Measurements from ENCODE around the gene NUDCD2. TPM values are rescaled to one million over a fixed set of nuclear protein-coding genes. Genes with fewer than 3 reads are reported as not detected.

Gene NUDCD2
- polyA plus RNA-seq, 4 donors: 4.1 to 22.2 (median 7.6) TPM

- DNase-seq: no peak
- Histone ChIP-seq H3K36me3 (ENCODE audit: control insufficient read depth in 3 of 3, insufficient read depth in 2 of 3, low read depth in 1 of 3, low read length in 3 of 3) (peaks cover 10 to 27% (median 11%) of the 10 kb centered on the region in 3 donors), H3K27me3 (ENCODE audit: control insufficient read depth in 3 of 3, insufficient read depth in 3 of 3, low read length in 3 of 3) (no peaks in the 10 kb centered on the region), H3K9me3 (ENCODE audit: control insufficient read depth in 2 of 2, insufficient read depth in 1 of 2, low read depth in 1 of 2, low read length in 1 of 2) (no peaks in the 10 kb centered on the region), H3K4me3 (ENCODE audit: low read depth in 1 of 3, low read length in 3 of 3) (no peak overlapping the region), H3K27ac (ENCODE audit: low read depth in 1 of 3, low read length in 2 of 3) (no peak overlapping the region), H3K4me1 (ENCODE audit: control insufficient read depth in 3 of 3, insufficient read depth in 2 of 3, low read depth in 1 of 3, low read length in 2 of 3) (no peaks in the 10 kb centered on the region)
- 81 to 90% (median 90%) methylated on average over 3 of the region's 3 CpGs for WGBS, 3 donors
- FAIRE-seq: no peak
These were observed 12.0 kb downstream of the NUDCD2 start for GRCh38 chr5:163447875-163448274.

- FAIRE-seq (no peak), DNase-seq (no peak)
- H3K27ac ChIP-seq (ENCODE audit: low read depth in 1 of 3, low read length in 2 of 3): no peak overlapping the region
- no peak overlapping the region for H3K4me3 ChIP-seq (ENCODE audit: low read depth in 1 of 3, low read length in 3 of 3)
- H3K27me3 ChIP-seq (ENCODE audit: control insufficient read depth in 3 of 3, insufficient read depth in 3 of 3, low read length in 3 of 3): no peaks in the 10 kb centered on the region
- H3K9me3 ChIP-seq (ENCODE audit: control insufficient read depth in 2 of 2, insufficient read depth in 1 of 2, low read depth in 1 of 2, low read length in 1 of 2): no peaks in the 10 kb centered on the region
- peaks cover 11 to 28% (median 12%) of the 10 kb centered on the region in 3 donors for H3K36me3 ChIP-seq (ENCODE audit: control insufficient read depth in 3 of 3, insufficient read depth in 2 of 3, low read depth in 1 of 3, low read length in 3 of 3)
- H3K4me1 ChIP-seq (ENCODE audit: control insufficient read depth in 3 of 3, insufficient read depth in 2 of 3, low read depth in 1 of 3, low read length in 2 of 3): no peaks in the 10 kb centered on the region
These were observed 12.7 kb downstream of the NUDCD2 start for GRCh38 chr5:163447191-163447590.

DNA sequence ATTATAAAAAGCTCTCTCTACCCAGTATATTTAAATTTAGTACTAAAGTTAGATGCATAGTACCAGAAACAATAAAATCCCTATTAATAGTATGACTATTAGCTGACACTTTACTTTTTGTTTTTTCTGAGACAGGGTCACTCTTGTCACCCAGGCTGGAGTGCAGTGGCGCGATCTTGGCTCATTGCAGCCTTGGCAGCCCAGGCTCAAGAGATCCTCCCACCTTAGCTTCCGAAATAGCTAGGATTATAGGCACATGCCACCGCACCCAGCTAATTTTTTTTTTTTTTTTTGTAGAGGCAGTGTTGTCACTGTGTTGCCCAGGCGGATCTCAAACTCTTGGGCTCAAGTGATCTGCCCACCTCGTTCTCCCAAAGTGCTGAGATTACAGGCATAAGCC is 14.6 kb downstream of the NUDCD2 start:
- no peak for DNase-seq
- Histone ChIP-seq H3K27me3 (ENCODE audit: control insufficient read depth in 3 of 3, insufficient read depth in 3 of 3, low read length in 3 of 3) (no peaks in the 10 kb centered on the region), H3K4me3 (ENCODE audit: low read depth in 1 of 3, low read length in 3 of 3) (no peak overlapping the region), H3K36me3 (ENCODE audit: control insufficient read depth in 3 of 3, insufficient read depth in 2 of 3, low read depth in 1 of 3, low read length in 3 of 3) (peaks cover 11 to 23% (median 16%) of the 10 kb centered on the region in 3 donors), H3K4me1 (ENCODE audit: control insufficient read depth in 3 of 3, insufficient read depth in 2 of 3, low read depth in 1 of 3, low read length in 2 of 3) (no peaks in the 10 kb centered on the region), H3K27ac (ENCODE audit: low read depth in 1 of 3, low read length in 2 of 3) (no peak overlapping the region), H3K9me3 (ENCODE audit: control insufficient read depth in 2 of 2, insufficient read depth in 1 of 2, low read depth in 1 of 2, low read length in 1 of 2) (no peaks in the 10 kb centered on the region)
- 95 to 97% (median 96%) methylated on average over 6 of the region's 6 CpGs for WGBS, 3 donors
- no peak for FAIRE-seq

- Histone ChIP-seq H3K4me1 (ENCODE audit: control insufficient read depth in 3 of 3, insufficient read depth in 2 of 3, low read depth in 1 of 3, low read length in 2 of 3) (no peaks in the 10 kb centered on the region), H3K9me3 (ENCODE audit: control insufficient read depth in 2 of 2, insufficient read depth in 1 of 2, low read depth in 1 of 2, low read length in 1 of 2) (no peaks in the 10 kb centered on the region), H3K36me3 (ENCODE audit: control insufficient read depth in 3 of 3, insufficient read depth in 2 of 3, low read depth in 1 of 3, low read length in 3 of 3) (peaks cover 11 to 19% (median 16%) of the 10 kb centered on the region in 3 donors), H3K27me3 (ENCODE audit: control insufficient read depth in 3 of 3, insufficient read depth in 3 of 3, low read length in 3 of 3) (no peaks in the 10 kb centered on the region), H3K27ac (ENCODE audit: low read depth in 1 of 3, low read length in 2 of 3) (no peak overlapping the region), H3K4me3 (ENCODE audit: low read depth in 1 of 3, low read length in 3 of 3) (no peak overlapping the region)
- WGBS, 3 donors: 81 to 94% (median 87%) methylated on average over 1 of the region's 1 CpG
- no peak for FAIRE-seq
- no peak for DNase-seq
These were observed 15.4 kb downstream of the NUDCD2 start for GRCh38 chr5:163444526-163444925.

GRCh38 chr5:163440954-163441353 is 18.9 kb downstream of the NUDCD2 start:
- peaks cover 0 to 4% (median 0%) of the 10 kb centered on the region in 3 donors for H3K4me1 ChIP-seq (ENCODE audit: control insufficient read depth in 3 of 3, insufficient read depth in 2 of 3, low read depth in 1 of 3, low read length in 2 of 3)
- no peak for FAIRE-seq
- H3K36me3 ChIP-seq (ENCODE audit: control insufficient read depth in 3 of 3, insufficient read depth in 2 of 3, low read depth in 1 of 3, low read length in 3 of 3): peaks cover 4 to 11% (median 8%) of the 10 kb centered on the region in 3 donors

DNA sequence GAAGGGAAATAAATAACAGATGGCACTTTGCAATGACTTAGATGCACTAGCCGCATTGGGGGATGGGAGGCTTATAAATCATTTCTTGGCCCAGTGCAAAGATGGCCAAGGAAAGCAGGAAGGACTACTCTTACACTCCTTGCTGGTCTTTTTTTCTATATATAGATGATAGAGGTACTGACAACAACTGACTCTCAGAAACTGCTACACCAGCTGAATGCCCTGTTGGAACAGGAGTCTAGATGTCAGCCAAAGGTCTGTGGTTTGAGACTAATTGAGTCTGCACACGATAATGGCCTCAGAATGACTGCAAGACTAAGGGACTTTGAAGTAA is 20.8 kb downstream of the NUDCD2 start:
- peaks cover 2 to 8% (median 4%) of the 10 kb centered on the region in 3 donors for H3K36me3 ChIP-seq (ENCODE audit: control insufficient read depth in 3 of 3, insufficient read depth in 2 of 3, low read depth in 1 of 3, low read length in 3 of 3)
- H3K4me3 ChIP-seq (ENCODE audit: low read depth in 1 of 3, low read length in 3 of 3): peak overlapping the region in 2 of 3 donors; percentile 59 to 90
- DNase-seq (peak; percentile 58 to 60), FAIRE-seq (no peak)
- H3K9me3 ChIP-seq (ENCODE audit: control insufficient read depth in 2 of 2, insufficient read depth in 1 of 2, low read depth in 1 of 2, low read length in 1 of 2): no peaks in the 10 kb centered on the region
- peak overlapping the region in 2 of 3 donors; percentile 3 to 94 for H3K27ac ChIP-seq (ENCODE audit: low read depth in 1 of 3, low read length in 2 of 3)
- 7 to 33% (median 31%) methylated on average over 2 of the region's 2 CpGs for WGBS, 3 donors
- H3K27me3 ChIP-seq (ENCODE audit: control insufficient read depth in 3 of 3, insufficient read depth in 3 of 3, low read length in 3 of 3): no peaks in the 10 kb centered on the region
- H3K4me1 ChIP-seq (ENCODE audit: control insufficient read depth in 3 of 3, insufficient read depth in 2 of 3, low read depth in 1 of 3, low read length in 2 of 3): peaks cover 0 to 11% (median 0%) of the 10 kb centered on the region in 3 donors

More at GRCh38 chr5:163440954-163441353, 18.9 kb downstream of the NUDCD2 start:
- DNase-seq: no peak
- Histone ChIP-seq H3K9me3 (ENCODE audit: control insufficient read depth in 2 of 2, insufficient read depth in 1 of 2, low read depth in 1 of 2, low read length in 1 of 2) (no peaks in the 10 kb centered on the region), H3K27ac (ENCODE audit: low read depth in 1 of 3, low read length in 2 of 3) (no peak overlapping the region), H3K4me3 (ENCODE audit: low read depth in 1 of 3, low read length in 3 of 3) (peak overlapping the region in 2 of 3 donors; percentile 2 to 4), H3K27me3 (ENCODE audit: control insufficient read depth in 3 of 3, insufficient read depth in 3 of 3, low read length in 3 of 3) (no peaks in the 10 kb centered on the region)
- WGBS, 3 donors: 90 to 93% (median 91%) methylated on average over 3 of the region's 3 CpGs

DNA sequence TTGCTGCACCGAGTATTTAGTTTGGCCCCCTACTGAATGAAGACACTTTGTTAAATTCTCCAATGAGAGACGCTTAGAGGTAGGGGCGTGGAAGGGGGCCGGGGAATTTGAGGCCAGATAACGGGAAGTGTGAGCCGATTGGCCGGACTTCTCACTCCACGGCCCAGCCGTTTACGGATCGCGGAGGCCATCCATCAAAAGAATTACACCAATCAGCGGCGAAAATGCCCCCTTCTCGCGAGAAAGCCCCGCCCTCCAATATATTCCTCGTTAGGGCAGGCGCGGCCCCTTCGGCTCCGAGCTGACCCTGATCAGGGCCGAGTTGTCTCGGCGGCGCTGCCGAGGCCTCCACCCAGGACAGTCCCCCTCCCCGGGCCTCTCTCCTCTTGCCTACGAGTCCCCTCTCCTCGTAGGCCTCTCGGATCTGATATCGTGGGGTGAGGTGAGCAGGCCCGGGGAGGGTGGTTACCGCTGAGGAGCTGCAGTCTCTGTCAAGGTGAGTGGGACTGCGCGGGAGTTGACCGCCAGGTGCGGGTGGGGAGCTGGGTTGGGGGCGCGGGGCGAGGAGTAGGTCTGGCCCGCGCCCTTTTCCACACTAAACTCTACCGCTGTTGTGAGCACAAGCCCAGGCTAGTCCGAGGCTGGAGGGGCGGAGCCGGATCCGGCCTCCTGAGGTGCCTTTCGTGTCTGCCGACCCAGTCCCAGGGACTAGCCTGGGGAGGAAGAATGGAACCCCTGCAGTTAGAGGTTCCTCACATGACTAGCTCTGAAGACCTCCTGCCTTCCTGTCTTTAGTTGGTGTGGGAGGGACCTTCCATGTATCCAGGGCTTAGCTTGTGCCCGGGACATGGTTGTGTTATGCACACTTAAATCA is 22.4 kb downstream of the NUDCD2 start, which contains the start of gene CCNG1:
TSS of gene CCNG1 (plus strand) at position 287 of the 874 bp plus-strand sequence. CDS start 1,662 bp downstream, outside the sequence.
- Histone ChIP-seq H3K4me3 (ENCODE audit: low read depth in 1 of 3, low read length in 3 of 3) (peak within 1 kb of the TSS; percentile 59 to 90 (median 61)), H3K27me3 (ENCODE audit: control insufficient read depth in 3 of 3, insufficient read depth in 3 of 3, low read length in 3 of 3) (no peaks in the 10 kb centered on the region), H3K4me1 (ENCODE audit: control insufficient read depth in 3 of 3, insufficient read depth in 2 of 3, low read depth in 1 of 3, low read length in 2 of 3) (peaks cover 0 to 13% (median 0%) of the 10 kb centered on the region in 3 donors), H3K27ac (ENCODE audit: low read depth in 1 of 3, low read length in 2 of 3) (peak within 1 kb of the TSS; percentile 75 to 94 (median 91)), H3K9me3 (ENCODE audit: control insufficient read depth in 2 of 2, insufficient read depth in 1 of 2, low read depth in 1 of 2, low read length in 1 of 2) (no peaks in the 10 kb centered on the region), H3K36me3 (ENCODE audit: control insufficient read depth in 3 of 3, insufficient read depth in 2 of 3, low read depth in 1 of 3, low read length in 3 of 3) (peaks cover 0 to 6% (median 0%) of the 10 kb centered on the region in 3 donors)
- FAIRE-seq (no peak), DNase-seq (peak; percentile 97 to 98)
- 0 to 1% (median 0%) methylated on average over 50 to 51 of the region's 51 CpGs for WGBS, 3 donors

GRCh38 chr5:163437011-163437308 is 22.9 kb downstream of the NUDCD2 start:
- no peak for DNase-seq
- no peaks in the 10 kb centered on the region for H3K27me3 ChIP-seq (ENCODE audit: control insufficient read depth in 3 of 3, insufficient read depth in 3 of 3, low read length in 3 of 3)
- no peaks in the 10 kb centered on the region for H3K9me3 ChIP-seq (ENCODE audit: control insufficient read depth in 2 of 2, insufficient read depth in 1 of 2, low read depth in 1 of 2, low read length in 1 of 2)
- peak; percentile 5 for FAIRE-seq
- peaks cover 0 to 4% (median 0%) of the 10 kb centered on the region in 3 donors for H3K36me3 ChIP-seq (ENCODE audit: control insufficient read depth in 3 of 3, insufficient read depth in 2 of 3, low read depth in 1 of 3, low read length in 3 of 3)
- H3K4me3 ChIP-seq (ENCODE audit: low read depth in 1 of 3, low read length in 3 of 3): peak overlapping the region in 2 of 3 donors; percentile 59 to 90
- H3K4me1 ChIP-seq (ENCODE audit: control insufficient read depth in 3 of 3, insufficient read depth in 2 of 3, low read depth in 1 of 3, low read length in 2 of 3): peaks cover 0 to 13% (median 0%) of the 10 kb centered on the region in 3 donors
- peak overlapping the region; percentile 13 to 94 (median 84) for H3K27ac ChIP-seq (ENCODE audit: low read depth in 1 of 3, low read length in 2 of 3)
- 1 to 2% (median 1%) methylated on average over 6 of the region's 6 CpGs for WGBS, 3 donors

Data from small intestine (tissue), 7 donors.